CD14-positive monocyte (primary cell): Measurements from ENCODE around the gene TNFRSF9. TPM values are rescaled to one million over a fixed set of nuclear protein-coding genes. Genes with fewer than 3 reads are reported as not detected.

Source experiments
- DNase-seq, 3 donors: peaks; one replicate each; pipeline ENCODE4 v3.0.0-alpha.2; 2011 to 2022
- H2AFZ ChIP-seq: 2 replicates; pipeline ENCODE4 v1.6.0; 2012; ENCODE audit warnings: mild to moderate bottlenecking, low read depth, low read length, inconsistent platforms; ENCODE audit not compliant: insufficient read depth, poor library complexity, severe bottlenecking
- H3K27ac ChIP-seq, 2 donors: 1 replicate in 1 of 2; 2 replicates in 1 of 2; pipeline ENCODE4 v1.5.1; 2012 to 2013; ENCODE audit warnings: low read length in 2 of 2, control low read depth in 1 of 2, inconsistent platforms in 1 of 2, low read depth in 1 of 2, mild to moderate bottlenecking in 1 of 2
- H3K27me3 ChIP-seq, 2 donors: one replicate each; pipeline versions ENCODE4 v1.6.0 to v1.6.1; 2011 to 2013; ENCODE audit warnings: low read length in 2 of 2; ENCODE audit not compliant: control insufficient read depth in 2 of 2, insufficient read depth in 2 of 2
- H3K36me3 ChIP-seq, 2 donors: replicated peaks in 1 of 2; 1 replicate in 1 of 2; 2 replicates in 1 of 2; pipeline versions ENCODE4 v1.5.1 to v1.6.1; 2012 to 2013; ENCODE audit warnings: low read length in 2 of 2, control low read depth in 1 of 2, inconsistent platforms in 1 of 2, mild to moderate bottlenecking in 1 of 2; ENCODE audit not compliant: insufficient read depth in 2 of 2, control insufficient read depth in 1 of 2
- H3K4me1 ChIP-seq, 2 donors: 1 replicate in 1 of 2; 2 replicates in 1 of 2; pipeline versions ENCODE4 v1.5.1 to v1.6.1; 2012 to 2013; ENCODE audit warnings: low read length in 2 of 2, control low read depth in 1 of 2, inconsistent platforms in 1 of 2, mild to moderate bottlenecking in 1 of 2, moderate library complexity in 1 of 2; ENCODE audit not compliant: insufficient read depth in 2 of 2, control insufficient read depth in 1 of 2
- H3K4me2 ChIP-seq: replicated peaks from 2 replicates; pipeline ENCODE3; 2012; ENCODE audit warnings: low read length, moderate library complexity, mild to moderate bottlenecking; ENCODE audit not compliant: poor library complexity, severe bottlenecking; ENCODE audit errors: extremely low read depth
- H3K4me3 ChIP-seq, 3 experiments: fragments of 200-600 bp in 1 of 3; sonication (generic) in 1 of 3; replicated peaks in 1 of 3; 1 replicate in 2 of 3; 2 replicates in 1 of 3; pipeline ENCODE4 v1.5.1; 2011 to 2013; ENCODE audit warnings: low read length in 3 of 3, mild to moderate bottlenecking in 3 of 3, control low read depth in 2 of 3, low read depth in 2 of 3, inconsistent platforms in 1 of 3, moderate library complexity in 1 of 3
- H3K79me2 ChIP-seq: 2 replicates; pipeline ENCODE4 v1.6.0; 2012; ENCODE audit warnings: mild to moderate bottlenecking, control low read depth, inconsistent platforms, low read length, moderate library complexity; ENCODE audit not compliant: insufficient read depth
- H3K9ac ChIP-seq: 2 replicates; pipeline ENCODE4 v1.6.0; 2017; ENCODE audit warnings: low read length, mild to moderate bottlenecking; ENCODE audit not compliant: insufficient read depth, poor library complexity, severe bottlenecking
- H3K9me3 ChIP-seq, 2 donors: replicated peaks in 1 of 2; 1 replicate in 1 of 2; 2 replicates in 1 of 2; pipeline versions ENCODE4 v1.5.1 to v1.6.1; 2012 to 2013; ENCODE audit warnings: low read length in 2 of 2, control low read depth in 1 of 2; ENCODE audit not compliant: control insufficient read depth in 1 of 2, insufficient read depth in 1 of 2
- H4K20me1 ChIP-seq: 2 replicates; pipeline ENCODE4 v1.6.0; 2012; ENCODE audit warnings: mild to moderate bottlenecking, low read length, control low read depth, moderate library complexity; ENCODE audit not compliant: insufficient read depth
- H3K27ac Mint-ChIP-seq, 7 donors: one replicate each; pipeline ENCODE4 v1.8.0; 2020; ENCODE audit warnings: mild to moderate bottlenecking in 7 of 7, mixed read lengths in 7 of 7, moderate library complexity in 6 of 7, inconsistent platforms in 2 of 7
- H3K27me3 Mint-ChIP-seq, 3 donors: one replicate each; pipeline ENCODE4 v1.8.0; 2021 to 2022; ENCODE audit warnings: low read depth in 3 of 3, mild to moderate bottlenecking in 3 of 3, mixed read lengths in 3 of 3, moderate library complexity in 3 of 3, inconsistent platforms in 1 of 3
- H3K36me3 Mint-ChIP-seq, 2 donors: one replicate each; pipeline ENCODE4 v1.8.0; 2020; ENCODE audit warnings: mixed read lengths in 2 of 2, inconsistent platforms in 1 of 2, mild to moderate bottlenecking in 1 of 2
- H3K4me1 Mint-ChIP-seq: one replicate; pipeline ENCODE4 v1.8.0; 2020; ENCODE audit warnings: mild to moderate bottlenecking, mixed read lengths
- H3K4me3 Mint-ChIP-seq, 2 donors: one replicate each; pipeline ENCODE4 v1.8.0; 2020; ENCODE audit warnings: mild to moderate bottlenecking in 2 of 2, mixed read lengths in 2 of 2, moderate library complexity in 1 of 2
- H3K9me3 Mint-ChIP-seq, 7 donors: one replicate each; pipeline ENCODE4 v1.8.0; 2020 to 2022; ENCODE audit warnings: mixed read lengths in 7 of 7, mild to moderate bottlenecking in 6 of 7, moderate library complexity in 6 of 7, inconsistent platforms in 2 of 7
- WGBS: methylation state at CpG from one replicate; pipeline ENCODE4 v1.1.5; 2013; ENCODE audit warnings: missing lambda C conversion rate; ENCODE audit not compliant: insufficient coverage; 5-methylcytosine and 5-hydroxymethylcytosine counted together
- intact Hi-C, 2 donors: fragments of 100-400 bp; cut with micrococcal nuclease; formaldehyde crosslinking; loops; one replicate each; pipeline versions ENCODE4 v1.15.0 to v1.15.1; 2023
- polyA plus RNA-seq, 3 donors: library from polyadenylated mRNA; depleted of rRNA in 1 of 3; unstranded in 2 of 3; stranded (reverse) in 1 of 3; fragments of 300-500 nt in 2 of 3; fragments of >200 nt in 1 of 3; fragmentation: Illumina TruSeq in 2 of 3; gene quantifications; 1 replicate in 2 of 3; 2 replicates in 1 of 3; pipeline ENCODE4 v1.2.3, GENCODE V29; 2012 to 2021
- TF ChIP-seq, protein P1 (sequence below): fragments of 200-600 bp; IDR thresholded peaks from one replicate; pipeline ENCODE4 v1.8.0; 2022; ENCODE audit warnings: antibody characterized with exemption, mild to moderate bottlenecking

TNFRSF9 gene
- polyA plus RNA-seq, 3 donors, result 1.1 to 2.6 (median 2.6) TPM

DNA sequence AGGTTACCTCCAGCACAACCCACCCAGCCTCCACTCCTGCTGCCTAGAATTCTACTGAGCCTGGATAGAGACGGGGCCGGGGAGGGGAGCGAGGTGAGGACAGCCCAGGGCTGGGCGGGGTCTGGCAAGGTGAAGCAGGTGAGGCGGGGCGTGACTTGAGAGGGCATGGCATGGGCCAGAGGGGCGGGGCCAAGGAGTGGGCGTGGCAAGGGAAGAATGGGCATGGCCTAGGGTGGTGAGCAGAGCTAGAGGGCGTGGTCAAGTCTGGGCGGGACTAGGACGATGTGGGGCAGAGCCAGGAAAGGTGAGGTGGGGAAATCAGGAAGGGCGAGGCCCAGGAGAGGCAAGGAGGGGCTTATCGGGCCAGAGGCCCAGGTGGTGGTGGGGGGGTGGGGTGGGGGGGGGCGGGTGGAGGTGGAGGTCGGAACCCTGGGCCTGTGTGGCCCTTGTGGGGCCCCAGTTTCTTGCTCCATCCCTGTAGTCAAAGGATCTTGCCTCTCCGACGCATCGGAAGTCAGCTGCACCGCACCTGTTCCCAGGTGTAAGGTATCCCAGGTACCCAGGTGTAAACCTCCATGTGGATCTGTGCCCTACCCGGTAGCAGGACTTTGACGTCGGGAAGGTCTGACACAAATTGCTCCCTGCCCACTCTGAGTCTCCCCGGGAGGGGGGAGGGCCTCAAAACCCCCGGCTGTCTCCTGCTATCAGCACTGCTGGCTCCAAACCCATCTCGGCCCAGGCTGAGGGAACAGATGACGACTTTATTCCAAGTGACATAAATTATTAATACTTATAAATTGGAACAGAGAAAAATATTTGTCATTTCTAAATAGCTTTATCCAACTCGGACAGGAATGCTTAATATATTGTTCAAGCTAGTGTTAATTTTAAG is 54.9 kb downstream of the TNFRSF9 start:
- H3K9ac ChIP-seq, result no peak overlapping the region
- Mint-ChIP-seq H3K4me3 (no peak overlapping the region), H3K4me1 (peaks cover 16% of the 10 kb centered on the region), H3K27me3 (peaks cover 6 to 14% (median 7%) of the 10 kb centered on the region in 3 donors), H3K9me3 (peaks cover under 1 to 8% (median 4%) of the 10 kb centered on the region in 7 donors), H3K36me3 (no peaks in the 10 kb centered on the region), H3K27ac (peak overlapping the region in 1 of 7 donors; percentile 30)
- intact Hi-C loops, result no loop called here
- no peak for DNase-seq
- no peaks in the 10 kb centered on the region for H3K79me2 ChIP-seq
- H3K27ac ChIP-seq, result no peak overlapping the region
- peaks cover 12% of the 10 kb centered on the region in 2 donors for H3K4me1 ChIP-seq
- no peaks in the 10 kb centered on the region for H4K20me1 ChIP-seq
- peaks cover 0 to 4% of the 10 kb centered on the region in 2 donors for H3K9me3 ChIP-seq
- no peak overlapping the region for H3K4me3 ChIP-seq
- H3K4me2 ChIP-seq, result no peak overlapping the region
- no peaks in the 10 kb centered on the region for H3K36me3 ChIP-seq
- H2AFZ ChIP-seq, result no peak overlapping the region
- 41% methylated on average over 16 of the region's 27 CpGs for WGBS
- peaks cover 0 to 5% of the 10 kb centered on the region in 2 donors for H3K27me3 ChIP-seq
- TF ChIP-seq, protein P1, sequence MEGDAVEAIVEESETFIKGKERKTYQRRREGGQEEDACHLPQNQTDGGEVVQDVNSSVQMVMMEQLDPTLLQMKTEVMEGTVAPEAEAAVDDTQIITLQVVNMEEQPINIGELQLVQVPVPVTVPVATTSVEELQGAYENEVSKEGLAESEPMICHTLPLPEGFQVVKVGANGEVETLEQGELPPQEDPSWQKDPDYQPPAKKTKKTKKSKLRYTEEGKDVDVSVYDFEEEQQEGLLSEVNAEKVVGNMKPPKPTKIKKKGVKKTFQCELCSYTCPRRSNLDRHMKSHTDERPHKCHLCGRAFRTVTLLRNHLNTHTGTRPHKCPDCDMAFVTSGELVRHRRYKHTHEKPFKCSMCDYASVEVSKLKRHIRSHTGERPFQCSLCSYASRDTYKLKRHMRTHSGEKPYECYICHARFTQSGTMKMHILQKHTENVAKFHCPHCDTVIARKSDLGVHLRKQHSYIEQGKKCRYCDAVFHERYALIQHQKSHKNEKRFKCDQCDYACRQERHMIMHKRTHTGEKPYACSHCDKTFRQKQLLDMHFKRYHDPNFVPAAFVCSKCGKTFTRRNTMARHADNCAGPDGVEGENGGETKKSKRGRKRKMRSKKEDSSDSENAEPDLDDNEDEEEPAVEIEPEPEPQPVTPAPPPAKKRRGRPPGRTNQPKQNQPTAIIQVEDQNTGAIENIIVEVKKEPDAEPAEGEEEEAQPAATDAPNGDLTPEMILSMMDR, result no peak

DNA sequence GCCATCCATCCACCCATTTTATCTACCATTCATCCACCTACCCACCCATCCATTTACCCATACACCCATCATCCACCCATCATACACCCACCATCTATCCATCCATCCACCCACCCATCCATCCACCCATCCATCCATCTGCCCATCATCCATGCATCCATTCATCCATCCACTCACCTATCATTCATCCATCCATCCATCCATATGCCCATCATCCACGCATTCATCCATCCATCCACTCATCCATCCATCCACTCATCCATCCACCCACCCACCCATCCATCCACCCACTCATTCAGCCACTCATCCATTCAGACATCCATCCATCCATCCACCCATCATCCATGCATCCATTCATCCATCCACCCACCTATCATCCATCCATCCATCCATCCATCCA is 55.9 kb downstream of the TNFRSF9 start:
- peak overlapping the region in 1 of 7 donors; percentile 13 for H3K27ac Mint-ChIP-seq
- H3K27me3 Mint-ChIP-seq, result peaks cover 2 to 11% (median 7%) of the 10 kb centered on the region in 3 donors
- Histone ChIP-seq H3K9ac (no peak overlapping the region), H3K27me3 (peaks cover 0 to 5% of the 10 kb centered on the region in 2 donors), H3K4me3 (no peak overlapping the region), H3K27ac (no peak overlapping the region), H4K20me1 (no peaks in the 10 kb centered on the region), H3K4me2 (no peak overlapping the region), H3K4me1 (peaks cover 12% of the 10 kb centered on the region in 2 donors), H3K36me3 (no peaks in the 10 kb centered on the region), H2AFZ (no peak overlapping the region), H3K9me3 (peaks cover 0 to 4% of the 10 kb centered on the region in 2 donors), H3K79me2 (no peaks in the 10 kb centered on the region)
- DNase-seq, result no peak
- no peaks in the 10 kb centered on the region for H3K36me3 Mint-ChIP-seq
- no peak overlapping the region for H3K4me3 Mint-ChIP-seq
- intact Hi-C loops, result no loop called here
- H3K9me3 Mint-ChIP-seq, result peaks cover 0 to 8% (median 4%) of the 10 kb centered on the region in 7 donors
- WGBS, result 91% methylated on average over 1 of the region's 1 CpG
- H3K4me1 Mint-ChIP-seq, result peaks cover 16% of the 10 kb centered on the region
- TF ChIP-seq, protein P1, result no peak
